Activated CD4-positive, alpha-beta T cell treated with anti-CD3 and anti-CD28 coated beads, Interleukin-2, amount 50 U/mL, for 1 hour (primary cell): ENCODE data around the gene LAMB2.

Source experiments
- DNase-seq: peaks from one replicate; pipeline ENCODE4 v3.0.0-alpha.2; 2020

Gene LAMB2

DNA sequence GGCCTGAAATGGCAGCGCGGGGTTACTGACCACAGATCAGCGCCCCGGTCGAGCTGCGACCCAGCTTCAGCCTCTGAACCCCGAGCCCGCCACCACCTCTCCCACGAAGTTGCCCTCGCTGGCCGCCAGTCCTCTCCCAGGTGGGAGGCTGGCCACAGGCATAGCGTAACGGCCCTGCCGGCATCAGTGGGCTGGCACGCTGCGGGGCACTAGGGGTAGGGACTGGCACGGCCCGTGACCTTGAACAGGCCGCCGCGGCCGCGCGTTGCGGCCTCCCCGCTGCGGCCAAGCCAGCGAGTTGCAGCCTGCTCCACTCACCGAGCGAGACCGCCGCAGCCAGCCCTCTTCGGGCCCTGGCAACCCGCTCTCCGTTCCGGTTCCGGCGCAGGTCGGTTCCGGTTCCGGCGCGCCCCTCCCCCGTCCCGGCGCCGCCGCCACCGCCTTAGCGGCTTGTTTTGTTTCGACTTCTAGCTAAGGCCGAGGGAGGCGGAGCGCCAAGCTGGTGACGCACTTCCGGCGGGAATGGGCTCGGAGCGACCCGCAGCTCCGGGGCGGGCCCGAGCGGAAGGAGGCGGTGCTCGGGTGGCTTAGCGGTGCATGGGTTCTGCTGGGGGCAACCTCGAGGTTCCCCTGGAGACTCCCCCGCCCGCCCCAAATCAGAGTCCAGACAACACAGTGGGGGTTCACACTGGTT, 12.3 kb downstream of the LAMB2 start, which contains the start of gene USP19:
Gene USP19, minus strand, starts transcription at position 386 of the 694 bp plus-strand sequence. CDS start 1,678 bp downstream, outside the sequence.
- peak; percentile 92 for DNase-seq

DNA sequence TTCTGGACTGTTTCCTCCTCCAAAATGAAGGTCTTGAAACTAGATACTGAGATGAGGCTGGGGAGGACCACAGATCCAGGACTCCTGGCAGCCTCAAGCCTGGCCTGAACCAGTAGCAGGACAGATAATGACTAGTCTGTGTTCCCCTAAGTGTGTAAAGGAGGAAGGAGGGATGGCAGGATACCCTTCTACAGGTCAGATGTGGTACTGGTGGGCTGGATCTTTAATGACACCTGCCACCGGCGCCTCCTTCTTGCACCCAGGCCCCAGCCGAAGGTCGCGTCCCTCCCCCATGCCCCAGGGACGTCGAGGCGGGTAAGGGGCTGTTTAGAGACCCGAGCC, 12.8 kb downstream of the LAMB2 start:
- no peak for DNase-seq

DNA sequence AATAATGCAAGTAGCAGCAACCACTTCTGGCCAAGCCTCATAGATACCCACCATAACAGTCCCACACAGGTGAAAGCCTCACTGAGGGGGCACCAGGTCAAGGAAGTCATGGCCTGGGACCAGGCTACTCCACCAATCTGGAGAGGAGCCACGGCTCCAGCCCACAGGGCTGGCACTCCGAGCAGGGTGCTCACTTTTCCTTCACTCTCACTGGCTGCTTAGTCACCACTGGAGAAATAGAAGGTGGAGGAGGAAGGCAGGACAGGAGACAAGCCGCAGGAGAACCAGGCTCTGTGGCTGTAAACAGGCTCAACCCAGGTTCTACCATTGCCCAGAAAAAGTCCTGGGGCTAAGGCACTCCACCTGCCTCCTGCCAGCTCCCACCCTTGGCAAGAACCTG, 13.4 kb downstream of the LAMB2 start:
- DNase-seq = no peak

DNA sequence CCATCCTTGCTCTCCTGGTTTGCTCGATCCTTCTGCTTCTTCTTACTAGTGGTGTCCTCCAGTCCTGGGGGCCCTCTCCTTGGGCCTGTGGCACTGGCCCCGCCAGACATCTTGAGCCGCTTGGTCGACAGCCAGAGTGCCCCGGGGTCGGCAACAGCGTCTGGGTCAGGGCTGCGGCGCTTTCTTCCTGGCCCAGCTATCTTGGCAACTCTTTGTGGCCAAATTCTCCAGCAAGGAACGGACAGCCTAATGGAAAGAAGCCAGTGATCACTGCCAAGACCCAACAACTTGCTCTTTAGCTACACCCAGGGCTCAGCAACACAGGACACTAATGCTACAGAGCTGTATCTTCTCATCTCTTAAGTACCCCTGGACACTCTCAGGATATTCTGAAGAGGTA, 13.8 kb downstream of the LAMB2 start:
- no peak for DNase-seq

DNA sequence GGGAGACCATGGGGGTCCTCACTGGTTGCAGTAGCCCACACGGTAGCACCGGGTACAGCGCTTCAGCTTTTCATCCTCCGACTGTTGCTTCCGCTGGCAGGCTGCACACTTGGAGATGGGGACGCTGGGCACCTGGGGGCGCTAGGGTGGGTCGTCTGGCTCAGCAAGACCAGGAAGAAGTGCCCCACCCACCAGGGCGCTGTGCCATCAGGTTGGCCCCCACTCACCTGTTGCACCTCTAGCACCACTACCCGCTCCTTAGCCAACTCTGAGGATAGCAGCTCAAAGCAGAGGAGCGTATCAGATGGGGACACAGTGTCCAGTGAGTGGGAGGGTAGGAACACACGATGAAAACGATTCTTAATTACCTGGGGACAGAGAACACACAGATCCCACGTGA, 20.6 kb downstream of the LAMB2 start:
- DNase-seq = no peak

DNA sequence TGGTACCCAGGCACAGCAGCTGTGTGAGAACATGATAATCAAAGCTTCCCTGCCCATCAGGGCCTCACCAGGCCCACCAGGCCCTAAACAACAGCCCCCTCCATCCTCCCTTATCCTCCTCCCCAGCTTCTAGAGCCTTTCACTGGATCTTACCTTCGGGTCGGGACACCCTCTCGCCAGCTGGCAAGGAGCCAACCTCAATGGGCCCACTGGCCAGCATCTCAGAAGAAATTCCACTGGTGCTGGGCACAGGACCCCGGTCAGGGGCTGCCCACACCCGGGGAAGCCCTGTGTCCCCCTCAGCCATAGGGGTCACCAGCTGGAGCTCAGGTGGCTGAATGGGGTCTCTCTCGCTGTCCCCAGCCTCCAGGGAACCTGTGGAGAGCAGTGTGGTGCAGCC, 21.5 kb downstream of the LAMB2 start:
- DNase-seq = no peak

DNA sequence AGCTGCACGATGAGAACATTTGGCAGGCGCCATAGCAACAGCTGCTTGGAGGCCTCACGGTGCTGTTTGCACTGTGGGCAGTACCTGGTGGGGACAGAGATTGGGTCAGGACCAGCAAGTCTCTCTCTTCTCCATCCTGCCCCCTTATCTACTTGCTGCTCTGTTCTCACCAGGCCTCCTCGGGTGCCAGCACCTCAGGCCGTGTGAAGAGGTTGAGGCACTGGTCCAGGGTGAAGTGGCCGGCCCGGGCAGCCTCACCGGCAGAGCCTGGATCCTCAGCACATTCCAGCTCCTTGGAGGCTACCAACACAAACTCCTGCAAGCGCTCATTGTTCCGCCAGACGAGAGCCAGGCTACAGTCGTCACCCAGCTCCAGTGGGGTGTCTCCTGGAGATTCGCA, 22.1 kb downstream of the LAMB2 start:
- DNase-seq = no peak

DNA sequence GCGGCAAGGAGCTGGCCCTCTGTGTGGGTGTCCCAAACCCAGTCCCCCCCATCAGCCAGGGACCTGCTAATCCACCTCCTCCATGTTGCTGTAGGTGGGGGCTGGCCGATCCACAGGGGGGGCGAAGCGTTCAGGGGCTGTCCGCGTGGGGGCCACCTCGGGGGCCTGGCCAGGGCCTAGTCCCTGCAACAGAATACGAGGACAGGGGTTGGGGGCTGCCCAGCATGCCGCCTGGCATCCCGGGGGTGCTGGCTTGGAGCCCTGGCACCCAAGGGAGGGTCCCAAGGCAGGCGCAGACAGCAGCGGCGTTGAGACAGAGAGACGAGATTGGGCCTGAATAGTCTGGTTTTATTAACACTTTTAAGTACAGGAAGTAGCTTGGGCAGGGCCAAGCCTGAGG, 24.5 kb downstream of the LAMB2 start:
- DNase-seq = no peak

DNA sequence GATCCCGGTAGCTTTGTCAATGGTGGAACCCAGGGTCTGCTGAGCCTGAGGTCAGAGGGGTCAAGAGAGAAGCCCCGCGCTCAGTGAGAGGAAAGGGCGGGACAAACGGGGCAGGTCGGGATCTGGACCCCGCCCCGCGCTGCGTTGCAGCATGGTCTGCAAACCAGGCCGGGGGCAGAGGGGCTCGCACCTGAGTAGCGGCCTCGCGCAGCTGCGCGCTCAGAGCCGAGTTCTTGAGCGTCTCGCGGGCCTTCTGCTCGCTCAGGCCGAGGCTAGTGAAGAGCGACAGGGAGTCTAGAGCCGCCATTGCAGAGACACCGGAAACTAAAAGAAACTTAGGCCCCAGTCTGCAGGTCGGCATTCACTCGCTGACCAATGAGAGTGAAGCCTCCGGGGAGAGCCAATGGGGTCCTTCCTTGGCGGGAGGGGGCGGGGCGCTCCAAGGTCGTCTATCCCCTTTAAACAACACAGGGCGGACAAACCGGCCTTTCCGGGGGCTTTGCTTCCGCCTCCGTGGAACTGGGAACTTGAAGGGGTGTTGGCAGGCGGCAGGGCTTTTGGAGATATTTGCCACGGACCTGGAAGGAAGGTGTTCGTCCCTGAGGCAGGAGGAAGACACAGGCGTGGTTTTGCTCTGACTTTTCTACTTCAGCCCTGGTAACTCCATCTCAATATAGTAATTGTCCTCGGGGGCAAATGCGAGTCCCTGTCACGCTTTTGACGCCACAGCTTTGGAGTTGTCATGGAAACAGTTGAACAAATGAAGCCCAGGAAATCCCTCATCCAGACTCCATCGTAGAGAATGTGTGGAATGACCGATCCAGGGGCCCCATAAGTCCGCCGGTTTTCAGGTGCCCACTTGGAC, 28.2 kb downstream of the LAMB2 start, which contains the start of gene QARS1:
Gene QARS1, minus strand, starts transcription at position 331 of the 865 bp plus-strand sequence. Its CDS starts 24 bp downstream, at position 307.
- peak; percentile 84 for DNase-seq

DNA sequence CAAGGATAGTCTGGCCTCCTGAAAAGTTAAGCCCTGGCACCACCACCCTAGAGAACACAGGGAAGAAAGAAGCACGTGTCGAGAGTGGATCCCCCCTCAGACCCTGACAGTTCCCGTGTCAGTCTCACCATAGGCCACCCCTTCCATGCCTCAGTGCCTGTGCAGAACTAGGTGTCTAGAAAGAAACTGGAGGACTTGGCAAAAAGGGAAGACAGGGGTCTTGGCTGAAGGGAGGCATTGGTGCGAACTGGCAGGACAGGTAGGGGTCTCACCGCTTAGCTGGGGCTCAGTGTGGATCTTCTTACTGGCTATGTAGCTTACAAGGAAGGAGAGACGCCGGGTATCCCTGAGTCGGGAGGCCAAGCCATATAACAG, 28.8 kb downstream of the LAMB2 start:
- DNase-seq = no peak

DNA sequence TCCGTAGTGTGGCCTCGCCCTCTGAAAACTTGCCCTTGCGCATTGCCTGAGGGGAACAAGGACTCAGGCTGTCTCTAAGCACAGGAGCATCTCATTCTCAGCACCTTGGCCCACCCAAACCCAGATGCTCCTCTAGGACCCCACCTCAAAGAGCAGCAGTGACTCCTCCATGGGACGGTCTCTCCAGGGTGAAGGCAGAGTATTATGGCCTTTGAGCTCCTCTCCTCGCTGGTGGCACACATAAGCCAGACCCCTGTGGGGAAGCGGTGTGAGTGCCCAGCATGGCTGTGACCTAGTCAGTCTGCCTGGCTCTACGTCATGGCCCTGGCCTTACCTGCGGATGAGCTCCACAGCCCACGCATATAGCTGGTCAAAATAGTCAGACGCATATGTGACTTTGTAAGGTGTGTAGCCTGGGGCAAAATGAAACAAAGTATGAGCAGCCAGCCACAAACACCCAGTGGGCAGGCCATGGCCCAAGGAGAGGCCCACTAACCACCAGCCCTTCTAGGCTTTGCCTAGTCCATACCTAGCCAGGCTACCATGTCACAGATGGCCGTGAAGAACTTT, 32.7 kb downstream of the LAMB2 start:
- no peak for DNase-seq

DNA sequence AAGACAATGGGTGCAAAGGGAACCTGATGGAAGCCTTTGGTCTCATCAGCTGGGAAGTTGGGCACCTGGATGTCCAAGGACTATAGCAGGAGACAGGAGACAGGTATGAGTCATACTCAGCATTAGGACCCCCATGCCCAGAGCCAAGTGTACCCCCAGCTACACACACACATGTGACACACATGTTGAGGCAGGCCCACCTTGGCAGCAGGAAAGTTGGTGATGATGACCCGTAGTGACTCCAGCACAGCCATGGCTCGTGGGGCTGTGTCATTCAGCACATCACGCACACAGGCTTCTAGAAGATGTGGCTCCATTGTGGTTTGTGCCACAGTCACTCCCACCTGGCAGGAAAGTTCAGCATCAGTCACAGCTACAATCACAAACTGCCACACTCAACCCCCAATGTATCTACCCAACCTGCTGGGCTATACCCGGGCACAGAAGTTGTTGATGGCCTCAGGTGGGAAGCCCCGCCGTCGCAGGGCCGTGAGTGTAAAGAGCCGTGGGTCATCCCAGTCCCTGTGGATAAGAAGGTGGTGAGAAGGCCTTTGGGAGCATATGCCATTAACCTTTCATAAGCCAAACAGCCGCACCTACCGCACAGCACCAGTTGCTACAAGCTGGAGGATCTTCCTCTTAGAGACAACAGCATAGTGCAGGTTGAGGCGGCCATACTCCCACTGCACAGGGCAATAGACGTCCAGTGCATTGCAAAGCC, 33.8 kb downstream of the LAMB2 start:
- DNase-seq = no peak

DNA sequence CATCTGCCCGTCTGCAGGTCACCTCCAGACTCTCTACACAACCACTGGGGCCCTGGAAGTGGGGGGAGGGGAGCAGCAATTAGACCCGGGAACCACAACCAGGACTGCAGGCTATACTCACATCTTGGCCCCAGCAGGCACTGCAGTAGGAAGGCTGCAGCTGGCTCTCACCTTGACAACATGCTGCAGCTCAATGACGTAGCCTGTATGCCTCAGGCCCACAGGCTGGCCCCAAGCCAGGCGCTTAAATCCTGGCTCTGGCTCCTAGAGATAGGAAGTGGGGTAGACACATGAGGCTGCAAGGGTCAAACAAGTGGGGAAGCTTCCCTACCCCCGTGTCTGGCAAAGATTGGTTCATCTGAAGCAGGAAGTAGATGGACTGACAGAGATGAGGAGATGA, 34.4 kb downstream of the LAMB2 start:
- no peak for DNase-seq

DNA sequence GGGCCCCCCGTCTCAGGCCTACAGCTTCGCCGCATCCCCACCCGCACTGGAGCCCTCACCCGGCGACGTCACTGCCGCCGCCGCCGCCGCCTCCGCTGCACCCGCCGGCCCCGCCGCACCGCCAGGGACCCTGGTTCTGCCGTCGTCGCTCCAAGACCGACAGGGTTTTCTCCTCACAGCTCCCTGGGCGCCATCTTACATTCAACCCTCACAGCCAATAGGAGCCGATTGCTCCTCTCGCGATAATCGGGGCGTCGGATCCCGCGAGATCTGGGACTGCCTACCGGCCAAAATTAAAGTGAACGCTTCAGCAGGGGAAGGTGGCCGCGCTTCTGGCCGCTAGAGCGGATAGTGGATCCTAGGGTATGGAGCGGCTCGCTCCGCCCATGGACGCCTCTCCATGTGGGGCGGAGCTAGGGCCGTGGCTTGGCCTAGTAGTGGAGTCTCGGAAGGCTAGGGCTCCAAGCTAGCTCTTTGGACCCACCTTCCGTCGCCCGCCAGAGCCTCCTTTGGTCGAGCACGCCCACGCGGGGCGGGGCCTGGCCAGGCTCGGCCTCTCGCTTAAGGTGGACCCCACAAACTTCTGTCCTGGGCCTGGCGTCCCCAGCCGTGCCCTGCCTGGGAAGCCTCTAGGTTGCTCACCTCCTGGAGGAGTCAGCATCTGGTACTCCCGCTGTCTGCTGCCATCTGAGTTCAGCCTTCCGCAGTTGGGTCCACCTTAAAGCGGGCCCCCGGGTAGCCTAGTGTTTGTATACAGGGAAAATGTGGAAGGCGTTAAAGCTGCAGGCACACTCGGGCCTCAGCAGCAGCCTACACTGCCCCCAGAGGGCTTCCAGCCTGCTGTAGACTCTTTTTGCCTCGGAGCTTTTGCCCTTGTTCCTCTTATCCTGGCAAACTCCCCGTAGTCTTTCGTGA, 38.7 kb downstream of the LAMB2 start, which contains the start of gene QRICH1:
Gene QRICH1, minus strand, starts transcription at position 219 of the 915 bp plus-strand sequence. CDS start 17,054 bp downstream, outside the sequence.
- DNase-seq = peak; percentile 93

DNA sequence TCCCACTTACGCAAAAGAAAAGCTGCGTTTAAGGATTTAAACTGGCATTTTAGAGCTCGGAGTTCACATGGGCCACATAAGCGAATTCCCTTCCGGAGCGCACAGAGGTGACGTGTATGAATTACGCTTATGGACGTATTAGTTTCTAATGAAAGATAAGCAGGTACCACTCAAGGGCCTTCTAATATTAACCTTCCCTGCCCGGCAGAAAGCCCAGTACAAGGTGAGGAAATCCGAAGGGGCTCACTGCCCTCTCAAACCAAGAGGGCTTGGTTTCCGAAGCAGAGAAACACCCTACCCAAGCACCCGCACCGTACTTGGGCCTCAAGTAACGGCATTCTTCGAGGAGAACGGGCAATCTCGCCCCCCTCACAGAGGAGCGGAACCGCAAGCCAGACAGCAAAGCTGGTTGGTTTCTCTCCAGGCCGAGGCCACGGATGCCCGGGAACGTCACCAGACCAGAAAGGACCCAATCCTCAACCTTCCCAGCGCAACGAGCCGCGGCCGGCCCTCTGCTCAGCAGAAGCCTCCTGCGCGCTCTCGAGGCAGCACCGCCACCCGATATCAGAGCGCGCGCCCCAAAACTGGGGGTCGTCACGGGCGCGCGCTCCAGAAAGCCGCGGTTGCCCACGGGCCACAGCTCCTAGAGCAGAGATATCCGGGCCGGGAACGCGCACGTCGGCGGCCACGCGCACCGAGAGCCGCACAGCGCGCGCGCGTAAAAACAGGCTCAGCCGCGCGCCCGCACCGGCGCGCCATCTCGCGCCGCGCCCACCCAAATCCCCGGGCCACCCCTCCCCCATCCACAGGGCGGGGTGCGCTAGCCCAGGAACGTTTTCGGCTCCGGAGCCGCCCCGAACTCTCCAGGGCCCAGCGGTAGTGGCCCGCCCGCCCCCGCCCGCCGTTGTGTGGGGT, 39.7 kb downstream of the LAMB2 start:
- DNase-seq = peak; percentile 79

DNA sequence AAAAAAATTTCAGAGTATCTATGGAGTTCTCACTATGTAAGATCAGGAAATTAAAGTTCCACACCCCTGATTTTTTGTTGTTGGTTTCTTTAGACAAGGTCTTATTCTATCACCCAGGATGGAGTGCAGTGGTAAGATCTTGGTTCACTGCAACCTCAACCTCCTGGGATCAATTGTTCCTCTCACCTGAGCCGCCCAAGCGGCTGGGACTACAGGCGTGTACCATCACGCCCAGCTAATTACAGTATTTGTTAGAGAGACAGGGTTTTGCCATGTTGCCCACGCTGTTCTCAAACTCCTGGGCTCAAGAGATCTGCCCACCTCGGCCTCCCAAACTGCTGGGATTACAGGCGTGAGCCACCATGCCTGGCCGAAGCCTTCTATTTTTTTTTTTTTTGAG, 51.4 kb downstream of the LAMB2 start:
- no peak for DNase-seq

DNA sequence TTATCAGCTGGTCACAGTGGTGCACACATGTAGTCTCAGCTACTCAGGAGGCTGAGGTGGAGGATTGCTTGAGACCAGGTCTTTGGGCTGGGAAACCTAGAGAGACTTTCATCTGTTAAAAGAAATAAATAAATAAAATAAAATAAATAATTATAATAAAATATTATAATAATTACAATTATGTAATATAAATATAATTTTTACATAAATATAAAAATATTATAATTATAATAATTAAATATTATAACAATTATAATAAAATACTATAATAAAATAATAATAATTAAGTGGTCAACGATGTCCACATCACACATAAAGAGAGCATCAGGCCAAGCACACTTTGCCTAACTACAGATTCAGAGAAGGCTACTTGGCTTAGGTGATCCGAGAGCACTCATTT, 53.6 kb downstream of the LAMB2 start:
- no peak for DNase-seq

DNA sequence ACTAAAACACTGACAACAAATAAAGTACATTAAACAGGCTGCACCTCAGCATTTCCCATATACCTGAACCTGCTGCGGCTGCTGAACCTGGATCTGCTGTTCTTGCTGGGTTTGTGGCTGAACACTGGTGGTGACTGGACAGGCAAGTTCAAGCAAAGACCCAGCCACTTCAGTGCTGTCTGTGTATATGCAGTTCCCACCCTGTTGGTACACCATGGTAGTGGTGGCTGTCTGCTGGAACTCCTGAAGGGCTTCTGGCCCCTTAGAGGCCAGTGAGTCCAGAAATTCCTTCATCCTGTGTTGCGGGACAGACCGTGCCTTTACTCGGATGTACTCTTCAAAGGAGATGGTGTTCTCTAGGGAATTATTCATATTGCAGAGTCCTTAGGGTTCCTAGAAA, 56.2 kb downstream of the LAMB2 start:
- no peak for DNase-seq

DNA sequence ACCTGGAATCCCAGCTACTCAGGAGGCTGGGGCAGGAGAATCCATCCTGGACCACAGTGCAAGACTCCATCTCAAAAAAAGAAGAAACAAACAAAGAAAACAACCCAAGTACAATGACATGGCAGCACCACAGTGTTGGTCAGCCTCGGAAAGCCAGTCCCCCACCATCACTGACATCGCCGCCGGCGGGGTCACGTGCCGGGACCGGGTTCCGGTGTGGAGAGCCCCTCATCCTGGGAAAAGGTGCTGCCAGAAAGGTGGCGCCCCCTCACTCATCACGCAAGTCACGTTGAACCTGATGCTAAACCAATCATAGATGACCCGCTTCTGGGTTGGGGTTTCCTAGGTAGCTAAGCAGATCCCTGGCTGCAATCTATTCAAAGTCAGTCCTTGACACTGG, 56.7 kb downstream of the LAMB2 start:
- DNase-seq = no peak
